T-helper 9 cell (primary cell): ENCODE measurements around the gene PROP1.
"Not testable (repeated sequence)": the region's sequence is repeated elsewhere in the genome, so short reads cannot be mapped to it uniquely, and the experiment has no call there.

Experiments
- DNase-seq: peaks from one replicate; pipeline ENCODE4 v3.0.0-alpha.2; 2020

Gene PROP1

DNA sequence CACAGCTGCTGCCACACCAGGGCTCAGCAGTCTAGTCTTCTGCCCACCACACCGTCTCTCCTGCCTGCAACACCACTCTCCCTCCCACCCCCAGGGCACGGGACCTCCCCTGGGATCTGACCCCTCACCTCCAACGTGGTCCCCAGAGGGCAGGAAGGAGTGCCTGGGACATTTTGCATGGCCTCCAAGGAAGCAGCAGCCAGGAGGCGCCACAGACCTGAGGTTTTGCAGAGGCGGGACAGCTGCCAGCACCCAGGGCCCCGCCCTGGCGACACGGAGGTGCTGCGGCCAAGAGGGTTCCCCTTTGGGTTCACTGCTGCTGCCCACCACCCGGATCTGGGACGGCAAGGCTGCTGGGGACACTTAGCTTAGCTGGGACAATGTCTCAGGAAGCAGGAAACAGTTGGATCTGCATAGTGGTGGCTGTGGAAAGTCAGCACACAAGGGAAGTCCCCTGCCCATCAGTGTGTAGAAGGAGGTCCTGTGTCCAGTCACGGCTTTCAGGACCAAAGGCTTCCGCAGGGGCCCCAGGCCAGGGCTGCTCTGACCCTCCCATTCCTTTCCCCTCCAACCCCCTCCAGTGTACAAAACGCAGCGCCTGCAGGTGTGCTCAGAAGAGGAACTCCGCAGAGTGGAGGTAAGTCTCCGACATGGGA is 13.8 kb downstream of the PROP1 start:
- DNase-seq, result no peak

- DNase-seq, result no peak
Observed at GRCh38 chr5:177981296-177982071, 14.6 kb downstream of the PROP1 start.

DNA sequence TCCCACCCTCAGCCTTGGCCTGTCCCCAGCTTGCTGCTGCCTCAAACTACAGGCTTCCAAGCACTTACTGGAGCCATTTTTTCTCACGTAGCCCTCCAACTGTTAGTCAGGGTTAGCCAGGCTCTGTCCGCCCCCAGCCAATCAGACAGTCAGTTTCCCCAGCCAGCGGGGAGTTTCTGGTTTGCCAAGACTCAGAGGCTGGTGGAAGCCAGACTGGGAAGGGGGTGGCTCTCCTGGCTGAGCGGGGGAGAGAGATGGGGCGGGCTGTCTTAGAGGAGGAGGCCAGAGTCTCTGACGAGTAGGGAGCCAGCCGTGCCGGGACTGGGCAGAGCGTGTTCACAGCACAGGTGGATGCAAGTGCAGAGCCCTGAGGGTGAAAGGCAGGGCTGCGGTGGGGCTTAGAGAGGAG is 15.3 kb downstream of the PROP1 start:
- no peak for DNase-seq

GRCh38 chr5:177977600-177977999 is 18.4 kb downstream of the PROP1 start:
- DNase-seq, result not testable (repeated sequence)

GRCh38 chr5:177973066-177973635 is 22.9 kb downstream of the PROP1 start:
- no peak for DNase-seq

DNA sequence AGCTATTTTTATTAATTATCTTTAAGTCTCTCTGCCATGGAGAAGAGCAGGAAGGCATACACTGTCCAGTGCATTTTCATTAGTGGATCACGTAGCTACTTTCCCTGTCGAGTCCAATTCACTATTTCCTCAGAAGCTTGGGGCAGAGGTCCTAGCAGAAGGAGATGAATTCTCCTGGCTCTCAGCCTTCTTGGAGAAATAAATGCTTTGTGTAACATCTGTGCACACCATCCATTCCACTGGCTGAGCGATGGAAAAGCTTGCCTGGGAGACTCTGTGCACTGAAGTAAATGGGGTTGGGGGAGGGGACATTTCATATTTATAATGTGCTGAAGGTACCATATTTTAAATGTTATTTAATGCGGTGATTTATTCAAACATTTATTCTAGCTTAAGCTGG is 23.4 kb downstream of the PROP1 start:
- no peak for DNase-seq

DNA sequence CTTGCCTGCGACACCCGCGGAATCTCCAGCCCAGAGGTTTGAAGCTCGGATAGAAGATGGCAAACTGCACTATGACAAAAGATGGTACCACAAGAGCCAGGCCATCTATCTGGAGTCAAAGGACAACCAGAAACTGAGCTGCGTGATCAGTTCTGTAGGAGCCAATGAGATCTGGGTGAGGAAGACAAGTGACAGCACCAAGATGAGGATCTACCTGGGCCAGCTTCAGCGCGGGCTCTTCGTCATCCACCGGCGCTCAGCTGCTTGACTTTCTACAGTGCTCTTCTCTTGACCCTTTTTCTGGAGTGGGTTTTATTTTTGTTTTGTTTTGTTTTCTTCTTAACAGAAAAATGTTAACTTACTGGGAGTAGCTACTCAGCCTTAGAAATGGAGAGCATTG is 24.0 kb downstream of the PROP1 start:
- not testable (repeated sequence) for DNase-seq

DNA sequence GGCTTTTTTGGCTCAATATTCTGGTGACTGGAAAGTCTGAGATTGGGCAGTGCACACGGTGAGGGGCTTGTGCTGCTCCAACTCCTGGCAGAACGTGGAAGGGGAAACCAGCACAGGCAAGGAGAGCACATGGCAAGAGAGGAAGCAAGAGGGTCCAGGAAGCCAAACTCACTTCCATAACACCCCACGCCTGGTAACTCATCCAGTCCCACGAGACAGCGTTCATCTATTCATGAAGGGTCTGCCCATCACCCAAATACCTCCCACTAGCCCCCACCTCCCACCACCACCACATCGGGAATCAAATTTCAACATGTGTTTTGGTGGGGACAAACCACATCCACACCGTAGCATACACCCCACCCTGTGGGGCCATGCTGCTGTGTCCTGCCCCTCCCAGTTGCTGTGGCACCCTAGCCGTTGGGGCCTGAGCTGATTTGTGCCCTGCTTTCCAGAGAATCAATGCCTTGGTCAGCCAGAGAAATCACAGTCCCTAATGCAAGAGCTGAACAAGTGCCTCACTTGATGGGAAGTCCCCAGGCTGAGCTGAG is 27.3 kb downstream of the PROP1 start:
- no peak for DNase-seq

- DNase-seq, result no peak
Observed at GRCh38 chr5:177967221-177967887, 28.7 kb downstream of the PROP1 start.

GRCh38 chr5:177966839-177967166 is 29.2 kb downstream of the PROP1 start:
- no peak for DNase-seq

- DNase-seq, result no peak
Observed at GRCh38 chr5:177966009-177966838, 29.8 kb downstream of the PROP1 start.

DNA sequence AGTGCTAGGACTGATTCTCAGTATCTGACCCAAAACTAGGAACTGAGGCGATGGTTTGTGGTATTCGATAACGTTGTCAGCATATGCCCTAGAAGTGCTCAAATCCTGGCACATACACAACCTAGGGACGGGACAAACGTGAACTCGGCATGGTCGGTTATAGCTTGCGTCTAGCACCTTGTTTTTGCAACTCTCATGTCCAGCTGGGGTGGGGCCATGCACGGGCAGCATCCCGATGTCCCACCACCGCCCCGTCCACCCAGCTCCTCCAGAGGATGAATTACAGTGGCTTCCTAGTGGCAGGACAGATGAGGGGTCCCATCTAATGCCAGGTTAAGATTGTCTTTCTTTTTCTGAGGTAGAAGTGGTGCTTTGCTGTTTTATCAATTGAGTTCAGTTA is 31.6 kb downstream of the PROP1 start:
- DNase-seq, result no peak

GRCh38 chr5:177963966-177964365 is 32.1 kb downstream of the PROP1 start:
- no peak for DNase-seq

DNA sequence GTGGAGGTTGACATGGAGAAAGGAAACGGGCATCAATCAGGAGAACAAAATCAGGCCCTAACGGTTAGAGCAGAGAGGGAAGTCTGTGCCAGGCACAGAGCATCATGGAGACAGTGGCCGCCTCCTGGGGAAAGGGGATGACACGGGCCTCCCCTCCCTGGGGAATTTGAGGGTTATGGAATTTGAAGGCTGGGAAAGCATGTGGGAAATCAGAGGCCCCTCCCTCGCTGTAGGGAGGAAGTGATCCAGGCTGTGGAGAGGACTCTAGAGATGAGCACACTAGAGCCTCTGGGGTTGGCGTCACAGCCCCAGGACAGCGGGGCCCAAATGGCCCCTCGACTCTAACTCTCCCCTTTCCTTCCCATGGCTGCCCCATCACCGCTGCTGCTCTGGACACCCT is 36.7 kb downstream of the PROP1 start:
- no peak for DNase-seq

DNA sequence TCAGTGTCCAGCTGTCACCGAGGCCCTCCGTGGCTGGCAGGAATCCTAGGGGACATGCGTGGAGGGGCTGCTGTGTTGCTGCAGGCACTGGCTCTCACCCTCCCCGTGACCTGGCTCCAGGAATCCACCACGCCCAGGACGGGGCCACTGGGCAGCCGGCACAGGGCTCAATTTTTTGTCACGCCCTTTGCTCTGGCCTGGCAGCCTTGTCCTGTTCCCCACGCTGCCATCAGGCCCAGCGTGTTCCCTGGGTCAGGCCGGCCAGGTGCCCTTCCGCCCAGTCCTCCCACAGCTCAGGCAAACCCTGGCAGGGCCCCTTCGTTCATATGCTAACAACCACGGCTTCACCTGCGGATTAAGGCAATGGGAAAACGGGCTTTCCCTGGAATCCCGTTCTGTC is 37.3 kb downstream of the PROP1 start:
- DNase-seq, result no peak

- DNase-seq, result no peak
Observed at GRCh38 chr5:177957241-177957640, 38.8 kb downstream of the PROP1 start.

DNA sequence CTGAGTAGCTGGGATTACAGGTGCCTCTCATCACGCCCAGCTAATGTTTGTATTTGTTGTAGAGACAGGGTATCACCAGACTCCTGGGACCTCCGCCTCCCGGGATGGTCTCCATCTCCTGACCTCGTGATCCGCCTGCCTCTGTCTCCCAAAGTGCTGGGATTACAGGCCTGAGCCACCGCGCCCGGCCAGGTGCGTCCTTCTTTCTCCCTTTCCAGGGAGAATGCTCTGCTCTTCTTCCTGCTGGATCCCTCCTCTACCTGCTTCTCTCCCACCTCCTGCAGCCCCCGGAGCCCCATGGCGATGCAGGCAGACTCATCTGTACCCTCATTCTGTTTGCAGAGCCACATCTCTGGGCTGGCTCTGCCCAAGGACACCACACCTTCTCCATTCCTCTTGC is 42.9 kb downstream of the PROP1 start:
- DNase-seq, result not testable (repeated sequence)

- not testable (repeated sequence) for DNase-seq
Observed at GRCh38 chr5:177949656-177950055, 46.4 kb downstream of the PROP1 start.

- not testable (repeated sequence) for DNase-seq
Observed at GRCh38 chr5:177949065-177949464, 47.0 kb downstream of the PROP1 start.

GRCh38 chr5:177947912-177948311 is 48.1 kb downstream of the PROP1 start:
- DNase-seq, result not testable (repeated sequence)

- DNase-seq, result not testable (repeated sequence)
Observed at GRCh38 chr5:177945601-177946283, 50.3 kb downstream of the PROP1 start.

- DNase-seq, result not testable (repeated sequence)
Observed at GRCh38 chr5:177945145-177945544, 50.9 kb downstream of the PROP1 start.
